Endothelial cell of umbilical vein (primary cell): Measurements from ENCODE around the gene PKN1. TPM values are rescaled to one million over a fixed set of nuclear protein-coding genes. Genes with fewer than 3 reads are reported as not detected.

Experiments
- BruUV-seq: library from RNA; stranded (reverse); fragments of 400-500 nt; replicated peaks from 2 replicates; lab custom pipeline; 2021; lab: Mats Ljungman, UMichigan
- CTCF ChIA-PET: fragments of 300-600, 350-600 bp; sonication (Branson Sonifier 250); formaldehyde crosslinking; loops from one replicate; lab custom pipeline; 2021; ENCODE audit warnings: antibody characterized with exemption, inconsistent platforms; lab: Charles Lee
- POLR2A ChIA-PET: fragments of 300-600, 350-600 bp; sonication (Branson Sonifier 250); formaldehyde crosslinking; loops from one replicate; lab custom pipeline; 2021; ENCODE audit warnings: antibody characterized with exemption, inconsistent platforms; lab: Charles Lee
- DNase-seq: peaks from one replicate; pipeline ENCODE4 v3.0.0-alpha.2; 2011; ENCODE audit warnings: low read depth, low spot score
- FAIRE-seq: peaks from 2 replicates; lab custom pipeline; 2011; peaks lifted over from hg19 to GRCh38; lab: Jason Lieb, UNC
- H2AFZ ChIP-seq: 2 replicates; pipeline ENCODE4 v1.6.0; 2012; ENCODE audit warnings: low read depth, low read length, control low read depth, inconsistent platforms
- H3K27ac ChIP-seq: 2 replicates; pipeline ENCODE4 v1.5.1; 2011; ENCODE audit warnings: low read depth, mild to moderate bottlenecking, control low read depth, low read length, moderate library complexity; ENCODE audit not compliant: insufficient read depth
- H3K27me3 ChIP-seq, 2 experiments: 2 replicates each; pipeline versions ENCODE4 v1.6.0 to v1.6.1; 2011; ENCODE audit warnings: low read length in 2 of 2, mixed read lengths in 1 of 2; ENCODE audit not compliant: control insufficient read depth in 2 of 2, insufficient read depth in 2 of 2
- H3K36me3 ChIP-seq, 2 experiments: 2 replicates in 1 of 2; 3 replicates in 1 of 2; pipeline ENCODE4 v1.5.1; 2011; ENCODE audit warnings: low read length in 2 of 2, mild to moderate bottlenecking in 1 of 2, moderate library complexity in 1 of 2; ENCODE audit not compliant: control insufficient read depth in 2 of 2, insufficient read depth in 2 of 2; ENCODE audit errors: extremely low read depth in 1 of 2
- H3K4me1 ChIP-seq: 3 replicates; pipeline ENCODE4 v1.5.1; 2011; ENCODE audit warnings: mild to moderate bottlenecking, low read length; ENCODE audit not compliant: control insufficient read depth, insufficient read depth; ENCODE audit errors: extremely low read depth
- H3K4me2 ChIP-seq: 2 replicates; pipeline ENCODE4 v1.6.1; 2011; ENCODE audit warnings: low read length, control low read depth, mixed read lengths; ENCODE audit not compliant: insufficient read depth
- H3K4me3 ChIP-seq, 3 experiments: fragments of 200-600 bp in 1 of 3; sonication (generic), shearing (Covaris generic) in 1 of 3; replicated peaks in 1 of 3; 2 replicates each; pipeline ENCODE4 v1.5.1; 2011 to 2016; ENCODE audit warnings: control low read depth in 3 of 3, low read length in 3 of 3, mild to moderate bottlenecking in 2 of 3, inconsistent platforms in 1 of 3, low read depth in 1 of 3, moderate library complexity in 1 of 3; ENCODE audit not compliant: insufficient read depth in 1 of 3
- H3K79me2 ChIP-seq: 2 replicates; pipeline ENCODE4 v1.6.0; 2012; ENCODE audit warnings: low read length, inconsistent platforms; ENCODE audit not compliant: control insufficient read depth, insufficient read depth
- H3K9ac ChIP-seq: replicated peaks from 2 replicates; pipeline ENCODE3; 2011; ENCODE audit warnings: low read length, control low read depth; ENCODE audit not compliant: insufficient read depth; ENCODE audit errors: extremely low read depth
- H3K9me1 ChIP-seq: replicated peaks from 3 replicates; pipeline ENCODE4 v1.6.0; 2011; ENCODE audit warnings: mild to moderate bottlenecking, low read length; ENCODE audit not compliant: control insufficient read depth, insufficient read depth; ENCODE audit errors: extremely low read depth
- H3K9me3 ChIP-seq: replicated peaks from 2 replicates; pipeline ENCODE4 v1.5.1; 2012; ENCODE audit warnings: low read length, inconsistent platforms; ENCODE audit not compliant: control insufficient read depth, insufficient read depth
- H4K20me1 ChIP-seq: replicated peaks from 2 replicates; pipeline ENCODE3; 2011; ENCODE audit warnings: mild to moderate bottlenecking, low read length; ENCODE audit not compliant: control insufficient read depth, insufficient read depth; ENCODE audit errors: extremely low read depth
- EZH2 ChIP-seq: IDR thresholded peaks from 2 replicates; pipeline ENCODE4 v1.6.1; 2012; ENCODE audit warnings: borderline replicate concordance, low read depth, mild to moderate bottlenecking, moderate library complexity, low read length, inconsistent platforms; ENCODE audit not compliant: severe bottlenecking
- FOS ChIP-seq: IDR thresholded peaks from 2 replicates; pipeline ENCODE4 v1.6.1; 2011; ENCODE audit warnings: mild to moderate bottlenecking, low read length, moderate library complexity, borderline replicate concordance; ENCODE audit not compliant: insufficient read depth
- GATA2 ChIP-seq: IDR thresholded peaks from 2 replicates; pipeline ENCODE4 v1.7.0; 2011; ENCODE audit warnings: low read depth, mild to moderate bottlenecking, moderate library complexity, mixed read lengths, low read length; ENCODE audit not compliant: insufficient read length, insufficient read depth
- JUN ChIP-seq: IDR thresholded peaks from 2 replicates; pipeline ENCODE4 v1.6.1; 2011; ENCODE audit warnings: borderline replicate concordance, low read depth; ENCODE audit not compliant: insufficient read length, insufficient read depth
- MAX ChIP-seq: IDR thresholded peaks from 2 replicates; pipeline ENCODE4 v1.6.1; 2011; ENCODE audit not compliant: insufficient read depth, insufficient read length
- MYC ChIP-seq: IDR thresholded peaks from one replicate; pipeline ENCODE4 v1.6.1; 2011; ENCODE audit warnings: mild to moderate bottlenecking, low read depth, low read length
- POLR2A ChIP-seq: IDR thresholded peaks from 2 replicates; pipeline ENCODE4 v1.6.1; 2012; ENCODE audit warnings: low read depth, mild to moderate bottlenecking, control low read depth, low read length
- dilution Hi-C: fragments of 300-500 bp; cut with MboI; formaldehyde crosslinking; loops from one replicate; pipeline ENCODE4 v1.15.0; 2019; ENCODE audit warnings: low sequenced_read_pairs; ENCODE audit not compliant: extremely low pct_ligation_motif_present
- intact Hi-C: fragments of 100-400 bp; cut with micrococcal nuclease; formaldehyde crosslinking; loops from one replicate; pipeline ENCODE4 v1.10.0; 2022
- polyA plus RNA-seq, 4 experiments: library from polyadenylated mRNA; depleted of rRNA in 3 of 4; stranded (reverse) in 3 of 4; unstranded in 1 of 4; fragments of >200 nt; gene quantifications; 2 replicates each; pipeline versions ENCODE4 v1.2.1 to v1.2.3, GENCODE V29; 2011 to 2012; ENCODE audit warnings: missing spikeins in 1 of 4
- total RNA-seq: library from RNA; stranded (reverse); gene quantifications from 2 replicates; pipeline ENCODE4 v1.2.3, GENCODE V29; 2021

Gene PKN1
- total and polyA plus RNA-seq, 2 donors (not counting 3 experiments of a cell fraction or from before 2014, with no cell fraction given): 148 to 302 TPM

- Histone ChIP-seq H3K9me3 (no peaks in the 10 kb centered on the region), H3K36me3 (peaks cover 6 to 7% of the 10 kb centered on the region in 2 experiments), H3K27me3 (no peaks in the 10 kb centered on the region), H2AFZ (no peak overlapping the region), H3K4me1 (peaks cover 16% of the 10 kb centered on the region), H3K79me2 (peaks cover 9% of the 10 kb centered on the region), H3K4me3 (no peak overlapping the region), H3K9me1 (no peaks in the 10 kb centered on the region), H3K4me2 (no peak overlapping the region), H4K20me1 (no peaks in the 10 kb centered on the region), H3K27ac (no peak overlapping the region), H3K9ac (no peak overlapping the region)
- FAIRE-seq (peak; percentile 15), DNase-seq (no peak)
- no peak for TF ChIP-seq EZH2
- peak; percentile 57 for TF ChIP-seq FOS
- intact Hi-C loops: no loop called here
- dilution Hi-C loops: no loop called here
- no TSS peak for BruUV-seq
- POLR2A ChIA-PET: interaction anchor here (4.1 kb wide), 1 partner anchor 7 kb away, joined by 27 read pairs; the partner anchor contains the start of gene DNAJB1
- CTCF ChIA-PET: interaction anchor here (0.6 to 1.1 kb wide), 3 partner anchors 13 to 87 kb away, joined by 3 to 4 read pairs (median 3); no protein-coding TSS in a partner anchor
These were observed 77.5 kb downstream of the PKN1 start for GRCh38 chr19:14510311-14511228.

DNA sequence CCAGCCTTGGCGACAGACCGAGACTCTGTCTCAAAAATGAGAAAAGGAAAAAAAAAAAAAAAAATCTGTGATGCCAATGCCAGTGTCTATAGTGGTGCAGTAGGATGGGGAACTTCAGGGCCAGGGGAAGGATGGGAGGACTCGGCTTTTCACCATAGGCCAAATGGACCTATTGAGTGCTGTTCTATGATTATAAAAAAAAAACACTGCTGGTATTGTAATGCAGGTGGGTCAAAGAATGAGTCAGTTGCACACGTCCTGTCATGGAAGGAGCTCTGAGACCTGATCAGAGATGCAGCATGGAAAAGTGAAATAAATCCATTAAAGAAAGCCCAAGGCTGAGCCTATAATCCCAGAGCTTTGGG lies 78.1 kb downstream of the PKN1 start:
- intact Hi-C loops: no loop called here
- H3K27ac ChIP-seq: no peak overlapping the region
- CTCF ChIA-PET: no interaction called here

More for the DNA sequence above, 78.1 kb downstream of the PKN1 start:
- Histone ChIP-seq H4K20me1 (no peaks in the 10 kb centered on the region), H3K79me2 (peaks cover 16% of the 10 kb centered on the region), H3K36me3 (peaks cover 11 to 12% of the 10 kb centered on the region in 2 experiments), H3K4me3 (no peak overlapping the region), H3K9me3 (no peaks in the 10 kb centered on the region), H2AFZ (no peak overlapping the region), H3K9me1 (no peaks in the 10 kb centered on the region), H3K9ac (no peak overlapping the region), H3K4me1 (peaks cover 21% of the 10 kb centered on the region), H3K27me3 (no peaks in the 10 kb centered on the region), H3K4me2 (no peak overlapping the region)
- TF ChIP-seq FOS (no peak), POLR2A (no peak), MAX (no peak), MYC (no peak), JUN (no peak), EZH2 (no peak), GATA2 (no peak)
- no peak for FAIRE-seq
- POLR2A ChIA-PET: no interaction called here
- dilution Hi-C loops: no loop called here
- BruUV-seq: no TSS peak
- no peak for DNase-seq
